ENCODE measurements around the gene MINDY4. TPM values are rescaled to one million over a fixed set of nuclear protein-coding genes. Genes with fewer than 3 reads are reported as not detected.

The MINDY4 gene
- total RNA-seq, 1 donor from 2014 or later, result 4.4 TPM

GRCh38 chr7:30938435-30939316 lies 167.5 kb downstream of the MINDY4 start:
- H3K36me3 Mint-ChIP-seq (ENCODE audit: unreplicated experiment), result no peaks in the 10 kb centered on the region
- peak; percentile 93 for DNase-seq (ENCODE audit: extremely low spot score, unreplicated experiment)

GRCh38 chr7:30941582-30942323 lies 170.5 kb downstream of the MINDY4 start:
- no peak for DNase-seq (ENCODE audit: extremely low spot score, unreplicated experiment)
- no peak for TF ChIP-seq CTCF (IDR thresholded peaks at IDR 0.05)
- H3K27ac Mint-ChIP-seq (ENCODE audit: unreplicated experiment), result no peak overlapping the region
- H3K4me1 Mint-ChIP-seq (ENCODE audit: unreplicated experiment), result peaks cover 2% of the 10 kb centered on the region
- H3K36me3 Mint-ChIP-seq (ENCODE audit: unreplicated experiment), result peaks cover 3% of the 10 kb centered on the region
- peaks cover 77% of the 10 kb centered on the region for H3K27me3 Mint-ChIP-seq (ENCODE audit: unreplicated experiment)
- no peak overlapping the region for H3K4me3 Mint-ChIP-seq (ENCODE audit: unreplicated experiment)
- H3K9me3 Mint-ChIP-seq (ENCODE audit: unreplicated experiment), result peaks cover 14% of the 10 kb centered on the region

More at GRCh38 chr7:30938435-30939316, 167.5 kb downstream of the MINDY4 start:
- H3K4me3 Mint-ChIP-seq (ENCODE audit: unreplicated experiment), result no peak overlapping the region
- peak; percentile 95 for TF ChIP-seq CTCF (IDR thresholded peaks at IDR 0.05)
- H3K9me3 Mint-ChIP-seq (ENCODE audit: unreplicated experiment), result no peaks in the 10 kb centered on the region
- H3K4me1 Mint-ChIP-seq (ENCODE audit: unreplicated experiment), result peaks cover 2% of the 10 kb centered on the region
- no peak overlapping the region for H3K27ac Mint-ChIP-seq (ENCODE audit: unreplicated experiment)
- H3K27me3 Mint-ChIP-seq (ENCODE audit: unreplicated experiment), result peaks cover 65% of the 10 kb centered on the region

Other genes with a start within 250 kb of the MINDY4 start
- gene GARS1, start 176.5 kb upstream of the MINDY4 start, total RNA-seq, result 320 and 346 TPM in 2 replicates
- gene CRHR2, start 89.0 kb upstream of the MINDY4 start, total RNA-seq, result not detected in 2 replicates
- gene INMT, start 19.3 kb upstream of the MINDY4 start, total RNA-seq, result 1.5 and 2.0 TPM in 2 replicates
- gene AQP1, start 140.4 kb downstream of the MINDY4 start, total RNA-seq, result 6.0 and 6.7 TPM in 2 replicates
- gene GHRHR, start 192.5 kb downstream of the MINDY4 start, total RNA-seq, result not detected in 2 replicates

Measured in osteocyte (in vitro differentiated cells).